Measurements from ENCODE around the gene KRTAP4-8.

- no peak for TF ChIP-seq POLR2A (IDR thresholded peaks at IDR 0.05)
- TF ChIP-seq CTCF (IDR thresholded peaks at IDR 0.05): no peak
Measured at GRCh38 chr17:41049110-41049509, 48.8 kb downstream of the KRTAP4-8 start.
